Omental fat pad (tissue), 4 donors: ENCODE data around the gene ADPRS. TPM values are rescaled to one million over a fixed set of nuclear protein-coding genes. Genes with fewer than 3 reads are reported as not detected.

ENCODE experiments used
- ATAC-seq: fragments of 150-250 bp; one replicate; pipeline ENCODE4 v1.9.1; 2016; ENCODE audit warnings: mild to moderate bottlenecking, moderate library complexity; ENCODE audit not compliant: low FRiP score
- DNase-seq: peaks from one replicate; pipeline ENCODE4 v3.0.0-alpha.2; 2019; ENCODE audit warnings: low spot score
- total RNA-seq, 4 donors: library from RNA; depleted of rRNA; stranded (reverse); fragments of >200 nt; gene quantifications; one replicate each; pipeline ENCODE4 v1.1.0, GENCODE V29; 2016
- TF ChIP-seq, protein P1 (sequence below), 3 donors: fragments of 450-650 bp; IDR thresholded peaks; one replicate each; pipeline ENCODE4 v1.5.1; 2016 to 2017; ENCODE audit warnings: antibody characterized with exemption in 3 of 3, mild to moderate bottlenecking in 3 of 3, moderate library complexity in 2 of 3

Gene ADPRS
- total RNA-seq, 4 donors from 2014 or later, result 32.6 to 43.5 (median 39.0) TPM

DNA sequence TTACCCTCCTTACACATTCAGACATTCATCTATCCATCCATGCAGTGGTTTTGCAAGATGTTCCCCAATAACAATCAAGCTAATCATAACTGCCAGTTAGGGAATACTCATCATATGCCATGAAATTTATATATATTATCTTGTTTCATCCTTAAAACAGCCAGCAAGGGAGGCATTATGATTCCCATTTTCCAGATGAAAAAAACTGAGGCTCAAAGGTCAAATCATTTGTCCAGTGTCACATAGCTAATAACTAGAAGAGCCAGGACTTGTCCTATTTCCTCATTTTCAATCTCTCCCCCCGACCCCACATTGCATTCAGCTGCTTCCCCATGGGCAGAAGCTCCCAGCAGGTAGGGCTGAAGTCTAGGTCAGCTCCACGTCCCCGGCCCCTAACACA is 43.3 kb downstream of the ADPRS start:
- ATAC-seq, result no peak
- TF ChIP-seq, protein P1, sequence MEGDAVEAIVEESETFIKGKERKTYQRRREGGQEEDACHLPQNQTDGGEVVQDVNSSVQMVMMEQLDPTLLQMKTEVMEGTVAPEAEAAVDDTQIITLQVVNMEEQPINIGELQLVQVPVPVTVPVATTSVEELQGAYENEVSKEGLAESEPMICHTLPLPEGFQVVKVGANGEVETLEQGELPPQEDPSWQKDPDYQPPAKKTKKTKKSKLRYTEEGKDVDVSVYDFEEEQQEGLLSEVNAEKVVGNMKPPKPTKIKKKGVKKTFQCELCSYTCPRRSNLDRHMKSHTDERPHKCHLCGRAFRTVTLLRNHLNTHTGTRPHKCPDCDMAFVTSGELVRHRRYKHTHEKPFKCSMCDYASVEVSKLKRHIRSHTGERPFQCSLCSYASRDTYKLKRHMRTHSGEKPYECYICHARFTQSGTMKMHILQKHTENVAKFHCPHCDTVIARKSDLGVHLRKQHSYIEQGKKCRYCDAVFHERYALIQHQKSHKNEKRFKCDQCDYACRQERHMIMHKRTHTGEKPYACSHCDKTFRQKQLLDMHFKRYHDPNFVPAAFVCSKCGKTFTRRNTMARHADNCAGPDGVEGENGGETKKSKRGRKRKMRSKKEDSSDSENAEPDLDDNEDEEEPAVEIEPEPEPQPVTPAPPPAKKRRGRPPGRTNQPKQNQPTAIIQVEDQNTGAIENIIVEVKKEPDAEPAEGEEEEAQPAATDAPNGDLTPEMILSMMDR (IDR thresholded peaks at IDR 0.05), result no peak
- DNase-seq, result no peak

DNA sequence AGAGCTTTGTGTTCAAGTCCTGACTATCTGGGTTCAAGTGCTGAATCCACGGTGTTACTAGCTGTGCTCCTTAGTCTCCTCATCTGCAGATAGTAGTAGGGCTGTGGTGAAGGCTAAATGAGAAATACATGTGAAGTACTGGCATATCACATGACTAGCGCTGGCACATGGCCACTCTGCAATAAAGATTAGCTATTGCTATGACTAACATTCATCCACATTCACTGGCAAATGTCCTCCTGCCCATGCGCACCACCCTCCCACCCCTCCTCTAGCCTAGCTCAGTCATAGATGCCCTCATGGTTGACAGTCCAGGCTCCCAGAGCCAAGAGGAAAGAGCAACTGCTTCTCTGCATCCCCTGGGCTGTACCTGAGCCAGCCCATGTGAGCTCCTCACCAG is 44.8 kb downstream of the ADPRS start:
- TF ChIP-seq, protein P1 (IDR thresholded peaks at IDR 0.05), result no peak
- ATAC-seq (peak; percentile 87), DNase-seq (peak; percentile 70)

DNA sequence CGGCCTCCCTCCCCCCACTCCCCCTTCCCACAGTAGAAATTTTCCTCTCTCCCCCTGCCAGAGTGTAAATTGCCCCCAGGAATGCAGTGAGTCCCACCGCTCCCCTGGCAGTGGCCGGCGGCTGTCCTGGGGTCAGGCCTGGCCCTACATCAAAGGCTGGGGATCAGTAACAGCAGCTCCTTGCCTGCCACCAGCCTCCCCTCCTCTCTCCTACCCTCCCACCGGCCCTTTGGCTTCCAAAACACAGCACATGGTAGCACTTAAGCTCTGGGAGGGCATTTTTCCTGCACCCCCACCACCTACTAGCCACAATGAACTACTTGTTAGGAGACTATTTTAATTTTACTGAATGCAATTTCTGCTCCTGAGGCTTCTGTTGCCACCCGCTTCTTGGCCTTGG is 45.3 kb downstream of the ADPRS start:
- TF ChIP-seq, protein P1 (IDR thresholded peaks at IDR 0.05), result no peak
- no peak for ATAC-seq
- no peak for DNase-seq

DNA sequence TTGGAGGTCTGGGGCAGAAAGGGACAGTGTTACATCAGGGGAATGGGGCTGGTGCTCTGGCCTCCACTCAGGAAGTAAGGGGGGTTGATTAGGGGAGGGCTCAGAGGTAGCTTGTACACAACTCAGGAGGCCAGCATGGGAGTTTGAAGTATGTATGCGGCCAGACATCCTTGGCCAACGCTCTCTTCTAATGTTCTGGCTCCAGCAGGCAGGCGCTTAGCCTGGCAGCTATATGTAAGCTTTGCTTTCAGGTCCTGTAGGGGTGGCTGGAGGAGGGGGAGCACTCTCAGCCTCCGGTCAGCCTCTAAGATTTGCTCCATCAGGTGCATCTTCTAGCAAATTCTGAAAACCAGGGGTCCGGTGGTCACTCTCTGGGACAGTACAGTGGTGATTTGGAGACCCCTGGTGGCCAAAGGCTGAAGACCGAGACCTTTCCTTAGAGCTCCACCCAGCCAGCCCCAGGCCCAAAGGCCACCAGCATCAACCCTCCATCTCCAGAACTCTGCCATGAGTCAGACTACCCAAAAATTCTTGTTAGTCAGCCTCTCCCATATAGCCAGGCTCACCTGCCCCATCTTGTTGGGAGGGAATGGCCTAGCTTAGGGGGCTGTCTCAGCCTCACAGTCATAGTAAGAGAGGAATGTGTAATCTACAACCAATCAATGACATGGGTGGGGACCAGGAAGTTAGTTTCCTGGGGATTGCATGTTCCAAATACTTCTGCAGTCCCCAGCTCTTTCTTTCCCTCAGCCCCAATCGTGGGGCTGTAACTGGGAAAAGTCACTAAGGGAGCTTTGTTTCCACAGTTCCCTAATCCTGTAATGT is 46.0 kb downstream of the ADPRS start:
- TF ChIP-seq, protein P1 (IDR thresholded peaks at IDR 0.05), result peak in 1 of 3 donors; percentile 33
- peak; percentile 61 for ATAC-seq
- DNase-seq, result no peak

DNA sequence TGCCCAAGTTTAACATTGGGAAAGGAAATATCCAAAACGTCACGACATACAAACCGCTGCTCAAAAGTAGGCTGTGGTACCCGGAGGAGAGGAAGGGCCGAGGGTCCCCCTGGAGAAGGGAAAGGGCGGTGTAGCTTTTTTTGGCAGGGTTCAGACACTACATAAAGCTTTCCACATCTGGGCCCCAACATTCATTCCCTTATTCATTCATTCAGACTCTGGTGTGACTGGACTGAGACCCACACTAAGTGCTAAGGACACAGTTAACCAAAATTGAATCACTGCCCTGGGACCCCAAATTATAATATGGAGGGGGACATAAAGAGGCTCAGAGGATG is 46.6 kb downstream of the ADPRS start:
- no peak for ATAC-seq

DNA sequence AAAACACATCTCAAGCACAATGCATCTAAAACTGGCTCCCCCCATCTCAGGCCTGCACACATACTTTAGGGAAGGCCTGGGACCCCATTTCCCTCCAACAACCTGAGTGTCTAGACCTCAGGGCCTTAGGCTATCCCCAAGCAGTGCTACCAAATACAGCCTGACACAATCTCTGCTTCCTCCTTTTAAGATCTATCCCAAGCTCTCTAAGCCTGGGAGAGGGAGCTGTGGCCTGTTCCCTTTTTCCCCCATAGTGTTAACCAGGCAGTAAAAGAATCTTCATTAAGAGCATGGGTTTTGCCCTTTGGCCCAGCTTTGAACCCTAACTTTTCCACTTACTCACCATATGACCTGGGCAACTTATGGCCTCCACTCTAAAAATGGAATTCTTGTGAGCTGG is 47.1 kb downstream of the ADPRS start:
- TF ChIP-seq, protein P1 (IDR thresholded peaks at IDR 0.05), result no peak
- no peak for ATAC-seq
- DNase-seq, result no peak

More for the DNA sequence above, 46.6 kb downstream of the ADPRS start:
- DNase-seq, result no peak
- TF ChIP-seq, protein P1 (IDR thresholded peaks at IDR 0.05), result no peak

DNA sequence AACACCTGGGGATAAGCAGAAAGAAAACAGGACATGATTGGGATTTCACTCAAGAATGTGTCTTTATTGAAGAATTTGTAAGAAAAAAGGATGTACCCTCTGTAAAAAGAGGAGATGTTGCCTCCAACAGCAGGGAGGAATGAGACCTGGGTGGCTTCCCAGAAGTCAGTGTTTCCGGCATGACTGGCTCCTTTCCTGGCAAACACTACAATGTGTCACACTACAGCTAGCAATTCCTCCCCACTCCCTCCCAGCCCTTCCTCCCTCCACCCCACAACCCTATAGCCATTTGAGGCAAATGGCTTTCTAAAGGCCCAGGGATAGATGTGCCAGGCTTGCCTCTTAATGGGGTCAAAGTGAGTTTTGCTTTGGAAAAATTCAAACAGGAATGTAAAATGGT is 47.8 kb downstream of the ADPRS start:
- no peak for DNase-seq
- ATAC-seq, result peak; percentile 58
- TF ChIP-seq, protein P1 (IDR thresholded peaks at IDR 0.05), result no peak
